ENCODE measurements around the gene ZMYND8. TPM values are rescaled to one million over a fixed set of nuclear protein-coding genes. Genes with fewer than 3 reads are reported as not detected.

Gene ZMYND8
- total and polyA plus RNA-seq, 2 of the 8 experiments (the other 6 are each of a cell fraction or from before 2014, with no cell fraction given) = 50.5 to 163 TPM

DNA sequence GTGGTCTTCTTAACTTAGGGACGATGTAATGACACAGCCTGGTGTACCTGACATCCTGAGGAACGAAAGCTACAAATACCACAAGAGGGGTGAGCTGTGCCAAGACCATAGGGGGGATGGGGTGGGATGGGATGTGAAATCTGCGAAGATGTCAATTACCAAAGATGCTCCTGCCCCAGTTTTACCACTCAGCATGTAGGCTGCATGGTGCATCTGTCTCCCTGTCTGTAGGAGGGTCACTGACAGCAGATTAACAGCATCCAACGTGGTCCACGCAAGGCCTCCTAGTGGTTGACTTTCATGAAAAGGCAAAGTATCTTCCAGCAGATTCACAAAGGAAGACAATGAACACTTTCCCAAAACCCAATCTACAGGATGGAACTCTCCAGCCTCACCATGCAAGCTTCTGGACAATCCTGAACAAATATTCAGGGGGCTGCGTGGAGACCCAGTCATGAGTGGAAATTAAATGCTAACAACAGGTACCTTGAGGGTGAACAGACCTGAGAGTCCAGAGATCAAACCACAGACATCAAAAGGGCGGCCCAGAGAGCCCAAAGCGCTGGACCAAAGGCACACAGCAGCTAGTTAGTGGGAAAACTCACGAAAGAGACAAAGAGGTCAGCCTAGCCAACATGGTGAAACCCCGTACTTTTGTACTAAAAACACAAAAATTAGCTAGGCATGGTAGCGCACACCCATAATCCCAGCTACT, 44.4 kb downstream of the ZMYND8 start (continued):
- no peak for TF ChIP-seq KDM1A (IDR thresholded peaks at IDR 0.05; ENCODE audit: borderline replicate concordance, low read length)
- peak in 2 of 3 experiments; percentile 5 to 25; a peak in 2 of 4 replicates for TF ChIP-seq CTCF (IDR thresholded peaks at IDR 0.05; ENCODE audit: control extremely low read depth in 1 of 3, insufficient read depth in 1 of 3, low read depth in 1 of 3, low read length in 3 of 3)

All from H1 (cell line).